GM12878 (cell line): ENCODE data around the gene RGS6. TPM values are rescaled to one million over a fixed set of nuclear protein-coding genes. Genes with fewer than 3 reads are reported as not detected.

Experiments
- BACH1 ChIP-seq: fragments of 450-650 bp; IDR thresholded peaks from 2 replicates; pipeline ENCODE4 v1.6.1; 2017; ENCODE audit warnings: mild to moderate bottlenecking, borderline replicate concordance
- E4F1 ChIP-seq: fragments of 450-650 bp; IDR thresholded peaks from 2 replicates; pipeline ENCODE4 v1.6.1; 2018; ENCODE audit warnings: borderline replicate concordance, mild to moderate bottlenecking; ENCODE audit not compliant: partially characterized antibody
- IKZF1 ChIP-seq: fragments of 450-650 bp; conservative IDR thresholded peaks from 2 replicates; pipeline ENCODE4 v1.6.1; 2017; ENCODE audit warnings: antibody characterized with exemption, mild to moderate bottlenecking
- JUNB ChIP-seq: IDR thresholded peaks from 2 replicates; pipeline ENCODE4 v1.6.1; 2016; ENCODE audit warnings: antibody characterized with exemption, mild to moderate bottlenecking
- LARP7 ChIP-seq: fragments of 450-650 bp; IDR thresholded peaks from 2 replicates; pipeline ENCODE4 v1.6.1; 2017; ENCODE audit warnings: mild to moderate bottlenecking
- NR2F1 ChIP-seq: fragments of 450-650 bp; conservative IDR thresholded peaks from 2 replicates; pipeline ENCODE4 v1.6.1; 2017; ENCODE audit warnings: mild to moderate bottlenecking
- PKNOX1 ChIP-seq: fragments of 450-650 bp; IDR thresholded peaks from 2 replicates; pipeline ENCODE4 v1.6.1; 2016; ENCODE audit warnings: mild to moderate bottlenecking
- PRDM15 ChIP-seq: fragments of 450-650 bp; formaldehyde crosslinking; IDR thresholded peaks from 2 replicates; pipeline ENCODE4 v1.4.0; 2020; ENCODE audit warnings: mild to moderate bottlenecking, moderate library complexity
- RAD21 ChIP-seq: IDR thresholded peaks from 2 replicates; pipeline ENCODE4 v1.6.1; 2011; ENCODE audit warnings: mild to moderate bottlenecking, low read depth, low read length, moderate library complexity; ENCODE audit not compliant: insufficient read depth
- RFX5 ChIP-seq: IDR thresholded peaks from 2 replicates; pipeline ENCODE4 v1.6.1; 2011; ENCODE audit warnings: low read depth, low read length, improper control_type of control experiment
- SIN3A ChIP-seq: IDR thresholded peaks from 2 replicates; pipeline ENCODE4 v1.6.1; 2012; ENCODE audit warnings: low read depth, low read length, improper control_type of control experiment
- TBL1XR1 ChIP-seq: IDR thresholded peaks from 2 replicates; pipeline ENCODE4 v1.6.1; 2012; ENCODE audit warnings: low read depth, low read length, improper control_type of control experiment
- TCF3 ChIP-seq: IDR thresholded peaks from 2 replicates; pipeline ENCODE4 v1.6.1; 2012; ENCODE audit warnings: low read depth, mild to moderate bottlenecking, low read length, borderline replicate concordance; ENCODE audit not compliant: insufficient read depth
- polyA plus RNA-seq, 11 experiments: library from polyadenylated mRNA; depleted of rRNA in 4 of 11; unstranded in 6 of 11; stranded (reverse) in 5 of 11; fragments of >200 nt; fragmentation: Nextera tagmentation in 4 of 11; fragmentation: Illumina TruSeq in 1 of 11; extraction: Ambion mirVana in 4 of 11; extraction: Trizol in 1 of 11; gene quantifications; 1 replicate in 1 of 11; 2 replicates in 10 of 11; pipeline versions ENCODE4 v1.2.1 to v1.2.3, GENCODE V29; 2011 to 2016; ENCODE audit warnings: inconsistent platforms in 2 of 11, missing spikeins in 2 of 11, low read depth in 1 of 11
- total RNA-seq, 4 experiments: library from RNA; depleted of rRNA in 3 of 4; stranded (reverse); fragments of >200 nt in 3 of 4; fragmentation: Illumina TruSeq in 1 of 4; extraction: Trizol in 1 of 4; gene quantifications; 2 replicates each; pipeline versions ENCODE4 v1.2.1 to v1.2.3, GENCODE V29; 2013 to 2021
- TF ChIP-seq, protein P1 (sequence below): fragments of 450-650 bp; IDR thresholded peaks from 2 replicates; pipeline ENCODE4 v1.6.1; 2017; ENCODE audit warnings: mild to moderate bottlenecking, low read depth, inconsistent platforms; ENCODE audit not compliant: poor library complexity, severe bottlenecking
- TF ChIP-seq, protein P2 (sequence below): fragments of 450-650 bp; formaldehyde crosslinking; IDR thresholded peaks from 2 replicates; pipeline ENCODE4 v1.4.0; 2022; ENCODE audit warnings: mild to moderate bottlenecking, moderate library complexity

The RGS6 gene
- total and polyA plus RNA-seq, 10 of the 15 experiments (the other 5 are each of a cell fraction or from before 2014, with no cell fraction given): 3.9 to 18.1 (median 12.4) TPM

- TF ChIP-seq TCF3 (peak; percentile 79; the same call in 1 of the 2 replicates), SIN3A (peak; percentile 43; the same call in 1 of the 2 replicates), TBL1XR1 (peak; percentile 95), E4F1 (no peak), PRDM15 (CRISPR knock-in tag) (no peak), JUNB (peak; percentile 98), RFX5 (no peak), BACH1 (peak; percentile 96; the same call in 1 of the 2 replicates), PKNOX1 (peak; percentile 93), NR2F1 (peak; percentile 80), LARP7 (no peak), IKZF1 (peak; percentile 99), RAD21 (peak; percentile 32)
- TF ChIP-seq, protein P1, sequence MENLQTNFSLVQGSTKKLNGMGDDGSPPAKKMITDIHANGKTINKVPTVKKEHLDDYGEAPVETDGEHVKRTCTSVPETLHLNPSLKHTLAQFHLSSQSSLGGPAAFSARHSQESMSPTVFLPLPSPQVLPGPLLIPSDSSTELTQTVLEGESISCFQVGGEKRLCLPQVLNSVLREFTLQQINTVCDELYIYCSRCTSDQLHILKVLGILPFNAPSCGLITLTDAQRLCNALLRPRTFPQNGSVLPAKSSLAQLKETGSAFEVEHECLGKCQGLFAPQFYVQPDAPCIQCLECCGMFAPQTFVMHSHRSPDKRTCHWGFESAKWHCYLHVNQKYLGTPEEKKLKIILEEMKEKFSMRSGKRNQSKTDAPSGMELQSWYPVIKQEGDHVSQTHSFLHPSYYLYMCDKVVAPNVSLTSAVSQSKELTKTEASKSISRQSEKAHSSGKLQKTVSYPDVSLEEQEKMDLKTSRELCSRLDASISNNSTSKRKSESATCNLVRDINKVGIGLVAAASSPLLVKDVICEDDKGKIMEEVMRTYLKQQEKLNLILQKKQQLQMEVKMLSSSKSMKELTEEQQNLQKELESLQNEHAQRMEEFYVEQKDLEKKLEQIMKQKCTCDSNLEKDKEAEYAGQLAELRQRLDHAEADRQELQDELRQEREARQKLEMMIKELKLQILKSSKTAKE: peak; percentile 93
- TF ChIP-seq, protein P2, sequence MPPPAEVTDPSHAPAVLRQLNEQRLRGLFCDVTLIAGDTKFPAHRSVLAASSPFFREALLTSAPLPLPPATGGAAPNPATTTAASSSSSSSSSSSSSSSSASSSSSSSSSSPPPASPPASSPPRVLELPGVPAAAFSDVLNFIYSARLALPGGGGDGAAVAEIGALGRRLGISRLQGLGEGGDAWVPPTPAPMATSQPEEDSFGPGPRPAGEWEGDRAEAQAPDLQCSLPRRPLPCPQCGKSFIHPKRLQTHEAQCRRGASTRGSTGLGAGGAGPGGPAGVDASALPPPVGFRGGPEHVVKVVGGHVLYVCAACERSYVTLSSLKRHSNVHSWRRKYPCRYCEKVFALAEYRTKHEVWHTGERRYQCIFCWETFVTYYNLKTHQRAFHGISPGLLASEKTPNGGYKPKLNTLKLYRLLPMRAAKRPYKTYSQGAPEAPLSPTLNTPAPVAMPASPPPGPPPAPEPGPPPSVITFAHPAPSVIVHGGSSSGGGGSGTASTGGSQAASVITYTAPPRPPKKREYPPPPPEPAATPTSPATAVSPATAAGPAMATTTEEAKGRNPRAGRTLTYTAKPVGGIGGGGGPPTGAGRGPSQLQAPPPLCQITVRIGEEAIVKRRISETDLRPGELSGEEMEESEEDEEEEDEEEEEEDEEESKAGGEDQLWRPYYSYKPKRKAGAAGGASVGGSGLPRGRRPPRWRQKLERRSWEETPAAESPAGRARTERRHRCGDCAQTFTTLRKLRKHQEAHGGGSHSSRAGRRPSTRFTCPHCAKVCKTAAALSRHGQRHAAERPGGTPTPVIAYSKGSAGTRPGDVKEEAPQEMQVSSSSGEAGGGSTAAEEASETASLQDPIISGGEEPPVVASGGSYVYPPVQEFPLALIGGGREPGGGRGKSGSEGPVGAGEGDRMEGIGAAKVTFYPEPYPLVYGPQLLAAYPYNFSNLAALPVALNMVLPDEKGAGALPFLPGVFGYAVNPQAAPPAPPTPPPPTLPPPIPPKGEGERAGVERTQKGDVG (CRISPR knock-in tag): no peak
These were observed 544.6 kb downstream of the RGS6 start (continued) for GRCh38 chr14:72476657-72477499.
